HG02884 (cell line): ENCODE data around the gene OR4C16.

ENCODE experiments used
- ATAC-seq: cut with Tn5 transposase; IDR thresholded peaks from one replicate; pipeline ENCODE4 v1.9.1; 2021; ENCODE audit warnings: mild to moderate bottlenecking, moderate library complexity; ENCODE audit not compliant: unreplicated experiment

The OR4C16 gene

DNA sequence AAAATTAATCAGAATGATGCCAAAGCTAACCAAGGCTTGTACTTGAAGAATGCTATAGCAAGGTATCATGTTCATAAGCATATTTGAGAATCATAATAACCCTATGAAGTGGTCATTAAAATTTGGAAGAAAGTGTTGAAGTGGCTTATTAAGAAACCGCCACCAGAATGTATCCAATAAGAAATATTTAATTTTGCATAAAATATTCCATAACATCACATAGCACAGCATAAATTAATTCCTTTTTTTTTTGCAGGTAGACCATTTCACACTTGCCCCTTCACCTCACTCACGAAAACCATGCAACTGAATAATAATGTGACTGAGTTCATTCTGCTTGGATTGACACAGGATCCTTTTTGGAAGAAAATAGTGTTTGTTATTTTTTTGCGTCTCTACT is at the start of gene OR4C16:
TSS of gene OR4C16 (plus strand) at position 301 of the 400 bp plus-strand sequence. CDS start at position 301, 0 bp downstream.
- ATAC-seq, result no peak

GRCh38 chr11:55554169-55554568 is 17.8 kb upstream of the OR4C16 start, which contains the start of gene OR4C15:
Gene OR4C15 (plus strand): TSS chr11:55554469. CDS start chr11:55554469, 0 bp downstream.
- ATAC-seq, result no peak

- ATAC-seq, result no peak
Observed at GRCh38 chr11:55572548-55572947, 620 bp downstream of the OR4C16 start.

GRCh38 chr11:55607545-55607944 is 35.6 kb downstream of the OR4C16 start, which contains the start of gene OR4C11:
Gene OR4C11 (minus strand): TSS chr11:55607645. CDS start chr11:55604373, 3,272 bp downstream.
- ATAC-seq, result no peak
